ENCODE measurements around the gene PFN3. TPM values are rescaled to one million over a fixed set of nuclear protein-coding genes. Genes with fewer than 3 reads are reported as not detected.

Gene PFN3
- total RNA-seq, 1 experiment from 2014 or later: 0.48 TPM

GRCh38 chr5:177396807-177397206 lies 3.7 kb downstream of the PFN3 start:
- Mint-ChIP-seq H3K27me3 (ENCODE audit: low read depth) (peaks cover 15% of the 10 kb centered on the region), H3K4me3 (no peak overlapping the region), H3K36me3 (no peaks in the 10 kb centered on the region), H3K9me3 (no peaks in the 10 kb centered on the region), H3K4me1 (peaks cover 23% of the 10 kb centered on the region), H3K27ac (no peak overlapping the region)
- ATAC-seq: no peak
- POLR2A ChIA-PET: no interaction called here
- no peak for DNase-seq (ENCODE audit: low spot score)
- CTCF ChIA-PET: interaction anchor here (1.0 to 1.9 kb wide), 2 partner anchors 26 to 28 kb away, joined by 4 to 5 read pairs; no protein-coding TSS in a partner anchor
- TF ChIP-seq FOXP1 (CRISPR knock-in tag; IDR thresholded peaks at IDR 0.05; ENCODE audit: borderline replicate concordance): no peak
- no peak for TF ChIP-seq NFE2L1 (CRISPR knock-in tag; IDR thresholded peaks at IDR 0.05)
- TF ChIP-seq HMGXB4 (CRISPR knock-in tag; IDR thresholded peaks at IDR 0.05): no peak
- no peak for TF ChIP-seq FOXK1 (CRISPR knock-in tag; IDR thresholded peaks at IDR 0.05)

GRCh38 chr5:177396078-177396477 lies 4.4 kb downstream of the PFN3 start:
- ChIA-PET CTCF (interaction anchor here (1.9 kb wide), 1 partner anchor 25 kb away, joined by 4 read pairs; no protein-coding TSS in a partner anchor), POLR2A (no interaction called here)
- H3K9me3 Mint-ChIP-seq: no peaks in the 10 kb centered on the region
- H3K4me3 Mint-ChIP-seq: no peak overlapping the region
- no peak overlapping the region for H3K27ac Mint-ChIP-seq
- ATAC-seq: peak; percentile 33
- H3K36me3 Mint-ChIP-seq: no peaks in the 10 kb centered on the region
- peaks cover 11% of the 10 kb centered on the region for H3K27me3 Mint-ChIP-seq (ENCODE audit: low read depth)
- TF ChIP-seq GABPB1 (CRISPR knock-in tag; IDR thresholded peaks at IDR 0.05) (no peak), MXD4 (CRISPR knock-in tag; IDR thresholded peaks at IDR 0.05; ENCODE audit: borderline replicate concordance) (no peak), ARID4B (CRISPR knock-in tag; IDR thresholded peaks at IDR 0.05; ENCODE audit: borderline replicate concordance) (no peak), FOXP4 (CRISPR knock-in tag; IDR thresholded peaks at IDR 0.05) (no peak), AR (CRISPR knock-in tag; IDR thresholded peaks at IDR 0.05) (no peak), E2F1 (CRISPR knock-in tag; IDR thresholded peaks at IDR 0.05) (no peak), SMAD4 (CRISPR knock-in tag; IDR thresholded peaks at IDR 0.05) (no peak)
- DNase-seq (ENCODE audit: low spot score): no peak
- H3K4me1 Mint-ChIP-seq: peaks cover 23% of the 10 kb centered on the region
